ENCODE measurements around the gene C9orf43.

Gene C9orf43

GRCh38 chr9:113468716-113469448 is 58.3 kb downstream of the C9orf43 start:
- DNase-seq = peak; percentile 26

- DNase-seq = peak; percentile 7
These were observed 60.6 kb downstream of the C9orf43 start for GRCh38 chr9:113471143-113471542.

GRCh38 chr9:113471566-113471965 is 61.0 kb downstream of the C9orf43 start:
- peak; percentile 13 for DNase-seq

GRCh38 chr9:113472199-113472598 is 61.7 kb downstream of the C9orf43 start:
- no peak for DNase-seq

GRCh38 chr9:113474360-113475028 is 63.9 kb downstream of the C9orf43 start:
- DNase-seq = peak; percentile 40

- peak; percentile 47 for DNase-seq
These were observed 64.5 kb downstream of the C9orf43 start for GRCh38 chr9:113475031-113475430.

GRCh38 chr9:113475992-113476391 is 65.4 kb downstream of the C9orf43 start:
- peak; percentile 35 for DNase-seq

GRCh38 chr9:113476511-113476916 is 66.0 kb downstream of the C9orf43 start:
- peak; percentile 47 for DNase-seq

- peak; percentile 51 for DNase-seq
These were observed 66.5 kb downstream of the C9orf43 start for GRCh38 chr9:113477058-113477457.

- peak; percentile 41 for DNase-seq
These were observed 67.1 kb downstream of the C9orf43 start for GRCh38 chr9:113477661-113478060.

- DNase-seq = peak; percentile 62
These were observed 68.7 kb downstream of the C9orf43 start for GRCh38 chr9:113479174-113479621.
